GM23338 (cell line): ENCODE measurements around the gene ASXL3.

ENCODE experiments used
- CREB1 ChIP-seq: fragments of 250-450 bp; sonication (Bioruptor Pico); IDR thresholded peaks from 2 replicates; pipeline ENCODE4 v1.5.0; 2020; ENCODE audit warnings: low read depth, mild to moderate bottlenecking, moderate library complexity
- EZH2 ChIP-seq: fragments of 200-600 bp; sonication (generic); IDR thresholded peaks from one replicate; pipeline ENCODE4 v1.8.0; 2017; ENCODE audit warnings: antibody characterized with exemption, mild to moderate bottlenecking, low read depth; ENCODE audit not compliant: unreplicated experiment
- EZH2phosphoT487 ChIP-seq: fragments of 200-600 bp; sonication (generic); IDR thresholded peaks from one replicate; pipeline ENCODE4 v1.8.1; 2018; ENCODE audit warnings: antibody characterized with exemption; ENCODE audit not compliant: unreplicated experiment
- JUNB ChIP-seq: IDR thresholded peaks from one replicate; pipeline ENCODE4 v1.6.1; 2016; ENCODE audit warnings: antibody characterized with exemption; ENCODE audit not compliant: unreplicated experiment
- NANOG ChIP-seq: IDR thresholded peaks from 2 replicates; pipeline ENCODE4 v1.6.1; 2016; ENCODE audit warnings: antibody characterized with exemption, borderline replicate concordance
- POLR2AphosphoS5 ChIP-seq: IDR thresholded peaks from 2 replicates; pipeline ENCODE4 v1.6.1; 2016; ENCODE audit warnings: antibody characterized with exemption, low read depth
- TF ChIP-seq, protein P1 (sequence below), 2 experiments: fragments of 200-600 bp in 1 of 2; sonication (generic) in 1 of 2; conservative IDR thresholded peaks; 2 replicates each; pipeline versions ENCODE4 v1.5.1 to v1.6.1; 2016 to 2017; ENCODE audit warnings: antibody characterized with exemption in 2 of 2, low read depth in 2 of 2, mild to moderate bottlenecking in 2 of 2, moderate library complexity in 1 of 2
- TF ChIP-seq, protein P2 (sequence below): IDR thresholded peaks from one replicate; pipeline ENCODE4 v1.6.1; 2018; ENCODE audit warnings: antibody characterized with exemption; ENCODE audit not compliant: unreplicated experiment

DNA sequence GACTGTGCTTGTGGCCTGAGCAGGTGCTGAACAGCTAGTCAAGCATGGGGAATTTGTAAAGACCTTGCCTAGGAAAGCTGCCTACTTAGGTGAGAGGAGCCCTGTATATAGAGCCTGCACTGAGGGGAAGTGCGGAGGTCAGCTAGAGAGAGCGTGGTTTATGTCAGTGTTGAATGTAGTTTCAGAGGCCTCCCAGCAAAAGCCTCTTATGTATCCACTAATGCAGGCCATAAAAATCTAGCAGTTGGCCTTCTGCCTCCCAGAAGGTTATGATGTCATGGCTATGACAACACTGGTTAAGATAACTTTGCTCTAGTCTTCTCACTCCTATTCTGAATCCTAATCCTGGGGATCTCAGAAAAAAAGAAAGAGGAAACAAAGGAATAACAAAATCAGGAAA lies 88.9 kb downstream of the ASXL3 start:
- TF ChIP-seq, protein P1, sequence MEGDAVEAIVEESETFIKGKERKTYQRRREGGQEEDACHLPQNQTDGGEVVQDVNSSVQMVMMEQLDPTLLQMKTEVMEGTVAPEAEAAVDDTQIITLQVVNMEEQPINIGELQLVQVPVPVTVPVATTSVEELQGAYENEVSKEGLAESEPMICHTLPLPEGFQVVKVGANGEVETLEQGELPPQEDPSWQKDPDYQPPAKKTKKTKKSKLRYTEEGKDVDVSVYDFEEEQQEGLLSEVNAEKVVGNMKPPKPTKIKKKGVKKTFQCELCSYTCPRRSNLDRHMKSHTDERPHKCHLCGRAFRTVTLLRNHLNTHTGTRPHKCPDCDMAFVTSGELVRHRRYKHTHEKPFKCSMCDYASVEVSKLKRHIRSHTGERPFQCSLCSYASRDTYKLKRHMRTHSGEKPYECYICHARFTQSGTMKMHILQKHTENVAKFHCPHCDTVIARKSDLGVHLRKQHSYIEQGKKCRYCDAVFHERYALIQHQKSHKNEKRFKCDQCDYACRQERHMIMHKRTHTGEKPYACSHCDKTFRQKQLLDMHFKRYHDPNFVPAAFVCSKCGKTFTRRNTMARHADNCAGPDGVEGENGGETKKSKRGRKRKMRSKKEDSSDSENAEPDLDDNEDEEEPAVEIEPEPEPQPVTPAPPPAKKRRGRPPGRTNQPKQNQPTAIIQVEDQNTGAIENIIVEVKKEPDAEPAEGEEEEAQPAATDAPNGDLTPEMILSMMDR (conservative IDR thresholded peaks at IDR 0.05; ENCODE audit: low read depth in 2 of 2), result no peak
- no peak for TF ChIP-seq EZH2
- TF ChIP-seq, protein P2, sequence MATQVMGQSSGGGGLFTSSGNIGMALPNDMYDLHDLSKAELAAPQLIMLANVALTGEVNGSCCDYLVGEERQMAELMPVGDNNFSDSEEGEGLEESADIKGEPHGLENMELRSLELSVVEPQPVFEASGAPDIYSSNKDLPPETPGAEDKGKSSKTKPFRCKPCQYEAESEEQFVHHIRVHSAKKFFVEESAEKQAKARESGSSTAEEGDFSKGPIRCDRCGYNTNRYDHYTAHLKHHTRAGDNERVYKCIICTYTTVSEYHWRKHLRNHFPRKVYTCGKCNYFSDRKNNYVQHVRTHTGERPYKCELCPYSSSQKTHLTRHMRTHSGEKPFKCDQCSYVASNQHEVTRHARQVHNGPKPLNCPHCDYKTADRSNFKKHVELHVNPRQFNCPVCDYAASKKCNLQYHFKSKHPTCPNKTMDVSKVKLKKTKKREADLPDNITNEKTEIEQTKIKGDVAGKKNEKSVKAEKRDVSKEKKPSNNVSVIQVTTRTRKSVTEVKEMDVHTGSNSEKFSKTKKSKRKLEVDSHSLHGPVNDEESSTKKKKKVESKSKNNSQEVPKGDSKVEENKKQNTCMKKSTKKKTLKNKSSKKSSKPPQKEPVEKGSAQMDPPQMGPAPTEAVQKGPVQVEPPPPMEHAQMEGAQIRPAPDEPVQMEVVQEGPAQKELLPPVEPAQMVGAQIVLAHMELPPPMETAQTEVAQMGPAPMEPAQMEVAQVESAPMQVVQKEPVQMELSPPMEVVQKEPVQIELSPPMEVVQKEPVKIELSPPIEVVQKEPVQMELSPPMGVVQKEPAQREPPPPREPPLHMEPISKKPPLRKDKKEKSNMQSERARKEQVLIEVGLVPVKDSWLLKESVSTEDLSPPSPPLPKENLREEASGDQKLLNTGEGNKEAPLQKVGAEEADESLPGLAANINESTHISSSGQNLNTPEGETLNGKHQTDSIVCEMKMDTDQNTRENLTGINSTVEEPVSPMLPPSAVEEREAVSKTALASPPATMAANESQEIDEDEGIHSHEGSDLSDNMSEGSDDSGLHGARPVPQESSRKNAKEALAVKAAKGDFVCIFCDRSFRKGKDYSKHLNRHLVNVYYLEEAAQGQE, result no peak
- no peak for TF ChIP-seq CREB1 (CRISPR knock-in tag)
- no peak for TF ChIP-seq JUNB
- TF ChIP-seq POLR2AphosphoS5, result no peak
- TF ChIP-seq EZH2phosphoT487, result no peak
- no peak for TF ChIP-seq NANOG
